ENCODE data around the gene ZSCAN2.

The ZSCAN2 gene

GRCh38 chr15:84668221-84668982 is 67.6 kb downstream of the ZSCAN2 start:
- no peak for DNase-seq (ENCODE audit: extremely low read depth in 1 of 2, low read depth in 1 of 2)

GRCh38 chr15:84669726-84670125 is 68.9 kb downstream of the ZSCAN2 start:
- no peak for DNase-seq (ENCODE audit: extremely low read depth in 1 of 2, low read depth in 1 of 2)

- no peak for DNase-seq (ENCODE audit: extremely low read depth in 1 of 2, low read depth in 1 of 2)
Observed at GRCh38 chr15:84671211-84671610, 70.4 kb downstream of the ZSCAN2 start.
